ENCODE data around the gene IFFO2. TPM values are rescaled to one million over a fixed set of nuclear protein-coding genes. Genes with fewer than 3 reads are reported as not detected.

The IFFO2 gene
- total RNA-seq, 5 donors from 2014 or later (not counting 1 experiment from before 2014, with no cell fraction given) = 36.0 to 76.2 (median 37.7) TPM

- Histone ChIP-seq H3K9me3 (no peaks in the 10 kb centered on the region), H3K27me3 (replicated peaks in 1 of 2; ENCODE audit: control insufficient read depth in 2 of 2, extremely low read depth in 1 of 2, insufficient read depth in 2 of 2, low read length in 1 of 2) (peaks cover 0 to 11% of the 10 kb centered on the region in 2 experiments), H3K4me3 (ENCODE audit: control insufficient read depth in 1 of 2, extremely low read depth in 1 of 2, low read length in 1 of 2) (no peak overlapping the region), H3K27ac (ENCODE audit: low read length) (no peak overlapping the region), H3K36me3 (ENCODE audit: control insufficient read depth in 2 of 2, extremely low read depth in 1 of 2, insufficient read depth in 1 of 2, low read length in 1 of 2) (no peaks in the 10 kb centered on the region), H3K4me1 (ENCODE audit: control insufficient read depth in 1 of 2, extremely low read depth in 1 of 2, insufficient read depth in 2 of 2, low read length in 2 of 2) (peaks cover 12 to 15% of the 10 kb centered on the region in 2 experiments)
- DNase-seq = no peak
- Mint-ChIP-seq H3K4me1 (peaks cover 14 to 21% (median 15%) of the 10 kb centered on the region in 3 donors), H3K27me3 (no peaks in the 10 kb centered on the region), H3K27ac (peak overlapping the region in 1 of 2 donors; percentile 5), H3K4me3 (no peak overlapping the region), H3K36me3 (no peaks in the 10 kb centered on the region), H3K9me3 (no peaks in the 10 kb centered on the region)
- WGBS (ENCODE audit: insufficient coverage) = 83% methylated on average over 5 of the region's 9 CpGs
- ChIA-PET CTCF (interaction anchor here in 1 of 2 donors (0.6 kb wide), 1 partner anchor 13 kb away, joined by 3 read pairs; no protein-coding TSS in a partner anchor), POLR2A (no interaction called here)
- ATAC-seq (replicated peaks in 1 of 4) = no peak
Measured at GRCh38 chr1:18962121-18962721, 5.7 kb upstream of the IFFO2 start.

GRCh38 chr1:18960821-18961220 is 4.3 kb upstream of the IFFO2 start:
- no peaks in the 10 kb centered on the region for H3K27me3 Mint-ChIP-seq
- no peak overlapping the region for H3K27ac Mint-ChIP-seq
- H3K9me3 Mint-ChIP-seq = no peaks in the 10 kb centered on the region
- ATAC-seq (replicated peaks in 1 of 4) = no peak
- H3K27me3 ChIP-seq (replicated peaks in 1 of 2; ENCODE audit: control insufficient read depth in 2 of 2, extremely low read depth in 1 of 2, insufficient read depth in 2 of 2, low read length in 1 of 2) = peaks cover 0 to 12% of the 10 kb centered on the region in 2 experiments
- peaks cover 15 to 20% of the 10 kb centered on the region in 2 experiments for H3K4me1 ChIP-seq (ENCODE audit: control insufficient read depth in 1 of 2, extremely low read depth in 1 of 2, insufficient read depth in 2 of 2, low read length in 2 of 2)
- DNase-seq = no peak
- H3K9me3 ChIP-seq = no peaks in the 10 kb centered on the region
- H3K27ac ChIP-seq (ENCODE audit: low read length) = no peak overlapping the region
- H3K4me3 Mint-ChIP-seq = no peak overlapping the region
- POLR2A ChIA-PET = no interaction called here
- WGBS (ENCODE audit: insufficient coverage) = no CpG with 5 or more reads among the region's 3 CpGs
- no peaks in the 10 kb centered on the region for H3K36me3 Mint-ChIP-seq
- H3K4me3 ChIP-seq (ENCODE audit: control insufficient read depth in 1 of 2, extremely low read depth in 1 of 2, low read length in 1 of 2) = no peak overlapping the region
- peaks cover 17 to 24% (median 18%) of the 10 kb centered on the region in 3 donors for H3K4me1 Mint-ChIP-seq
- H3K36me3 ChIP-seq (ENCODE audit: control insufficient read depth in 2 of 2, extremely low read depth in 1 of 2, insufficient read depth in 1 of 2, low read length in 1 of 2) = no peaks in the 10 kb centered on the region
- CTCF ChIA-PET = no interaction called here

GRCh38 chr1:18960409-18960808 is 3.9 kb upstream of the IFFO2 start:
- CTCF ChIA-PET = no interaction called here

GRCh38 chr1:18959591-18959990 is 3.1 kb upstream of the IFFO2 start:
- Mint-ChIP-seq H3K4me1 (peaks cover 24 to 31% (median 25%) of the 10 kb centered on the region in 3 donors), H3K9me3 (no peaks in the 10 kb centered on the region), H3K27me3 (no peaks in the 10 kb centered on the region), H3K27ac (no peak overlapping the region), H3K36me3 (no peaks in the 10 kb centered on the region), H3K4me3 (no peak overlapping the region)
- H3K9me3 ChIP-seq = no peaks in the 10 kb centered on the region
- no peak for ATAC-seq (replicated peaks in 1 of 4)
- DNase-seq = no peak
- ChIA-PET CTCF (interaction anchor here in 1 of 2 donors (0.8 to 1.6 kb wide), 2 partner anchors 16 to 32 kb away, joined by 3 to 4 read pairs; no protein-coding TSS in a partner anchor), POLR2A (interaction anchor here in 1 of 2 donors (0.6 kb wide), 2 partner anchors 24 to 52 kb away, joined by 4 to 12 read pairs; no protein-coding TSS in a partner anchor)
- no peak overlapping the region for H3K4me3 ChIP-seq (ENCODE audit: control insufficient read depth in 1 of 2, extremely low read depth in 1 of 2, low read length in 1 of 2)
- H3K36me3 ChIP-seq (ENCODE audit: control insufficient read depth in 2 of 2, extremely low read depth in 1 of 2, insufficient read depth in 1 of 2, low read length in 1 of 2) = no peaks in the 10 kb centered on the region
- no peak overlapping the region for H3K27ac ChIP-seq (ENCODE audit: low read length)
- H3K27me3 ChIP-seq (replicated peaks in 1 of 2; ENCODE audit: control insufficient read depth in 2 of 2, extremely low read depth in 1 of 2, insufficient read depth in 2 of 2, low read length in 1 of 2) = peaks cover 0 to 5% of the 10 kb centered on the region in 2 experiments
- peaks cover 17 to 23% of the 10 kb centered on the region in 2 experiments for H3K4me1 ChIP-seq (ENCODE audit: control insufficient read depth in 1 of 2, extremely low read depth in 1 of 2, insufficient read depth in 2 of 2, low read length in 2 of 2)
- WGBS (ENCODE audit: insufficient coverage) = 80% methylated on average over 1 of the region's 4 CpGs

More at GRCh38 chr1:18960409-18960808, 3.9 kb upstream of the IFFO2 start:
- no peaks in the 10 kb centered on the region for H3K27me3 Mint-ChIP-seq
- no peak for DNase-seq
- H3K9me3 Mint-ChIP-seq = no peaks in the 10 kb centered on the region
- Histone ChIP-seq H3K36me3 (ENCODE audit: control insufficient read depth in 2 of 2, extremely low read depth in 1 of 2, insufficient read depth in 1 of 2, low read length in 1 of 2) (no peaks in the 10 kb centered on the region), H3K27me3 (replicated peaks in 1 of 2; ENCODE audit: control insufficient read depth in 2 of 2, extremely low read depth in 1 of 2, insufficient read depth in 2 of 2, low read length in 1 of 2) (peaks cover 0 to 8% of the 10 kb centered on the region in 2 experiments), H3K9me3 (no peaks in the 10 kb centered on the region), H3K4me1 (ENCODE audit: control insufficient read depth in 1 of 2, extremely low read depth in 1 of 2, insufficient read depth in 2 of 2, low read length in 2 of 2) (peaks cover 15 to 20% of the 10 kb centered on the region in 2 experiments), H3K27ac (ENCODE audit: low read length) (no peak overlapping the region), H3K4me3 (ENCODE audit: control insufficient read depth in 1 of 2, extremely low read depth in 1 of 2, low read length in 1 of 2) (no peak overlapping the region)
- no peak overlapping the region for H3K4me3 Mint-ChIP-seq
- 96% methylated on average over 3 of the region's 4 CpGs for WGBS (ENCODE audit: insufficient coverage)
- no peaks in the 10 kb centered on the region for H3K36me3 Mint-ChIP-seq
- H3K4me1 Mint-ChIP-seq = peaks cover 17 to 24% (median 18%) of the 10 kb centered on the region in 3 donors
- peak overlapping the region; percentile 7 to 23 for H3K27ac Mint-ChIP-seq
- POLR2A ChIA-PET = no interaction called here
- no peak for ATAC-seq (replicated peaks in 1 of 4)

- peak in 2 of 35 experiments; percentile 23 to 51 for DNase-seq
- peaks cover 31 to 42% of the 10 kb centered on the region in 2 experiments for H3K4me1 ChIP-seq (ENCODE audit: control insufficient read depth in 1 of 2, extremely low read depth in 1 of 2, insufficient read depth in 2 of 2, low read length in 2 of 2)
- Mint-ChIP-seq H3K36me3 (peaks cover 2% of the 10 kb centered on the region), H3K4me1 (peaks cover 42 to 50% (median 44%) of the 10 kb centered on the region in 3 donors), H3K27me3 (no peaks in the 10 kb centered on the region), H3K27ac (peak overlapping the region; percentile 19 to 48), H3K9me3 (no peaks in the 10 kb centered on the region), H3K4me3 (peak overlapping the region; percentile 79 to 88 (median 83))
- CTCF ChIA-PET = interaction anchor here in 1 of 2 donors (1.6 kb wide), 1 partner anchor 9 kb away, joined by 3 read pairs; no protein-coding TSS in a partner anchor
- H3K9me3 ChIP-seq = no peaks in the 10 kb centered on the region
- no peaks in the 10 kb centered on the region for H3K36me3 ChIP-seq (ENCODE audit: control insufficient read depth in 2 of 2, extremely low read depth in 1 of 2, insufficient read depth in 1 of 2, low read length in 1 of 2)
- H3K27ac ChIP-seq (ENCODE audit: low read length) = no peak overlapping the region
- peaks cover 0 to 5% of the 10 kb centered on the region in 2 experiments for H3K27me3 ChIP-seq (replicated peaks in 1 of 2; ENCODE audit: control insufficient read depth in 2 of 2, extremely low read depth in 1 of 2, insufficient read depth in 2 of 2, low read length in 1 of 2)
- ATAC-seq (replicated peaks in 1 of 4) = no peak
- H3K4me3 ChIP-seq (ENCODE audit: control insufficient read depth in 1 of 2, extremely low read depth in 1 of 2, low read length in 1 of 2) = peak overlapping the region; percentile 63 to 74
- POLR2A ChIA-PET = interaction anchor here in 1 of 2 donors (0.9 kb wide), 1 partner anchor 31 kb away, joined by 6 read pairs; no protein-coding TSS in a partner anchor
- 58% methylated on average over 13 of the region's 17 CpGs for WGBS (ENCODE audit: insufficient coverage)
Measured at GRCh38 chr1:18957532-18958300, 1.2 kb upstream of the IFFO2 start.

- H3K9me3 ChIP-seq = no peaks in the 10 kb centered on the region
- Mint-ChIP-seq H3K27me3 (no peaks in the 10 kb centered on the region), H3K9me3 (no peaks in the 10 kb centered on the region), H3K27ac (peak overlapping the region; percentile 61 to 65), H3K4me3 (peak overlapping the region; percentile 79 to 88 (median 83)), H3K36me3 (peaks cover 4% of the 10 kb centered on the region), H3K4me1 (peaks cover 48 to 56% (median 50%) of the 10 kb centered on the region in 3 donors)
- DNase-seq (peak in 1 of 35 experiments; percentile 23), ATAC-seq (replicated peaks in 1 of 4) (no peak)
- H3K27me3 ChIP-seq (replicated peaks in 1 of 2; ENCODE audit: control insufficient read depth in 2 of 2, extremely low read depth in 1 of 2, insufficient read depth in 2 of 2, low read length in 1 of 2) = peaks cover 0 to 5% of the 10 kb centered on the region in 2 experiments
- H3K4me3 ChIP-seq (ENCODE audit: control insufficient read depth in 1 of 2, extremely low read depth in 1 of 2, low read length in 1 of 2) = peak overlapping the region; percentile 63 to 74
- WGBS (ENCODE audit: insufficient coverage) = 5% methylated on average over 21 of the region's 27 CpGs
- H3K36me3 ChIP-seq (ENCODE audit: control insufficient read depth in 2 of 2, extremely low read depth in 1 of 2, insufficient read depth in 1 of 2, low read length in 1 of 2) = no peaks in the 10 kb centered on the region
- ChIA-PET POLR2A (interaction anchor here (0.6 to 1.1 kb wide), 3 partner anchors 11 to 33 kb away, joined by 3 to 10 read pairs (median 4); no protein-coding TSS in a partner anchor), CTCF (interaction anchor here (0.6 to 1.6 kb wide), 6 partner anchors 10 to 73 kb away, joined by 3 to 7 read pairs (median 5); partner anchors contain the start of gene ALDH4A1 (in 1 of the 2))
- H3K4me1 ChIP-seq (ENCODE audit: control insufficient read depth in 1 of 2, extremely low read depth in 1 of 2, insufficient read depth in 2 of 2, low read length in 2 of 2) = peaks cover 35 to 48% of the 10 kb centered on the region in 2 experiments
- H3K27ac ChIP-seq (ENCODE audit: low read length) = no peak overlapping the region
Measured at GRCh38 chr1:18957136-18957521, 653 bp upstream of the IFFO2 start.
